ENCODE results near the gene IGHMBP2. TPM values are rescaled to one million over a fixed set of nuclear protein-coding genes. Genes with fewer than 3 reads are reported as not detected.

IGHMBP2 gene
- total RNA-seq, 2 experiments from 2014 or later = 17.5 to 37.9 TPM

- H3K4me3 ChIP-seq (ENCODE audit: low read depth, low read length, poor library complexity, severe bottlenecking) = no peak overlapping the region
- H2AFZ ChIP-seq (ENCODE audit: low read length) = no peak overlapping the region
- H3K36me3 ChIP-seq (ENCODE audit: insufficient read depth, low read length) = peaks cover 21% of the 10 kb centered on the region
- intact Hi-C loops (cut with micrococcal nuclease; ENCODE audit: unreplicated experiment) = no loop called here
- BruUV-seq (replicated peaks) = no TSS peak
- no peaks in the 10 kb centered on the region for H3K4me1 ChIP-seq (ENCODE audit: insufficient read depth, low read length, poor library complexity, severe bottlenecking)
- no peaks in the 10 kb centered on the region for H3K9me2 ChIP-seq (ENCODE audit: insufficient read depth, low read length)
- TF ChIP-seq EZH2phosphoT487 (IDR thresholded peaks at IDR 0.05; ENCODE audit: borderline replicate concordance, low read depth, low read length) = no peak
- no peak for TF ChIP-seq CTCF (conservative IDR thresholded peaks at IDR 0.05; ENCODE audit: low read length)
- H3K4me2 ChIP-seq (ENCODE audit: low read length) = no peak overlapping the region
- no peaks in the 10 kb centered on the region for H3K79me2 ChIP-seq (ENCODE audit: insufficient read depth, low read depth, low read length)
- H3K27ac ChIP-seq (ENCODE audit: low read depth, low read length, poor library complexity, severe bottlenecking) = no peak overlapping the region
- ChIA-PET CTCF (ENCODE audit: unreplicated experiment) (no interaction called here), POLR2A (no interaction called here)
- H4K20me1 ChIP-seq (ENCODE audit: insufficient read depth, low read length) = no peaks in the 10 kb centered on the region
- DNase-seq (ENCODE audit: low spot score) = no peak
- H3K9me3 ChIP-seq (ENCODE audit: low read length) = no peaks in the 10 kb centered on the region
These were observed 33.3 kb downstream of the IGHMBP2 start for GRCh38 chr11:68936676-68937620.

- Histone ChIP-seq H3K4me3 (ENCODE audit: low read depth, low read length, poor library complexity, severe bottlenecking) (no peak overlapping the region), H4K20me1 (ENCODE audit: insufficient read depth, low read length) (no peaks in the 10 kb centered on the region), H2AFZ (ENCODE audit: low read length) (no peak overlapping the region), H3K9me3 (ENCODE audit: low read length) (no peaks in the 10 kb centered on the region), H3K4me2 (ENCODE audit: low read length) (no peak overlapping the region), H3K4me1 (ENCODE audit: insufficient read depth, low read length, poor library complexity, severe bottlenecking) (no peaks in the 10 kb centered on the region), H3K27ac (ENCODE audit: low read depth, low read length, poor library complexity, severe bottlenecking) (no peak overlapping the region), H3K9me2 (ENCODE audit: insufficient read depth, low read length) (no peaks in the 10 kb centered on the region), H3K36me3 (ENCODE audit: insufficient read depth, low read length) (peaks cover 21% of the 10 kb centered on the region), H3K79me2 (ENCODE audit: insufficient read depth, low read depth, low read length) (no peaks in the 10 kb centered on the region)
- TF ChIP-seq EZH2phosphoT487 (IDR thresholded peaks at IDR 0.05; ENCODE audit: borderline replicate concordance, low read depth, low read length) = no peak
- TF ChIP-seq CTCF (conservative IDR thresholded peaks at IDR 0.05; ENCODE audit: low read length) = no peak
- BruUV-seq (replicated peaks) = no TSS peak
- intact Hi-C loops (cut with micrococcal nuclease; ENCODE audit: unreplicated experiment) = no loop called here
- ChIA-PET POLR2A (no interaction called here), CTCF (ENCODE audit: unreplicated experiment) (no interaction called here)
- DNase-seq (ENCODE audit: low spot score) = no peak
These were observed 34.4 kb downstream of the IGHMBP2 start for GRCh38 chr11:68938088-68938487.
